Stomach smooth muscle (tissue), 2 donors: ENCODE measurements around the gene CDV3.

ENCODE experiments used
- H3K27ac ChIP-seq: one replicate; pipeline ENCODE4 v1.7.0; 2013; ENCODE audit warnings: mild to moderate bottlenecking, low read length, inconsistent platforms
- H3K27me3 ChIP-seq, 2 donors: one replicate each; pipeline ENCODE4 v1.7.0; 2013; ENCODE audit warnings: low read length in 2 of 2; ENCODE audit not compliant: insufficient read depth in 2 of 2, control insufficient read depth in 1 of 2
- H3K36me3 ChIP-seq, 2 donors: one replicate each; pipeline ENCODE4 v1.7.0; 2013; ENCODE audit warnings: low read length in 2 of 2; ENCODE audit not compliant: control insufficient read depth in 2 of 2, insufficient read depth in 2 of 2
- H3K4me1 ChIP-seq: one replicate; pipeline ENCODE4 v1.7.0; 2013; ENCODE audit warnings: low read length; ENCODE audit not compliant: control insufficient read depth, insufficient read depth
- H3K4me3 ChIP-seq, 2 donors: one replicate each; pipeline ENCODE4 v1.7.0; 2013; ENCODE audit warnings: low read length in 2 of 2
- H3K9ac ChIP-seq, 2 donors: one replicate each; pipeline ENCODE4 v1.7.0; 2013; ENCODE audit warnings: low read length in 2 of 2, mild to moderate bottlenecking in 1 of 2
- H3K9me3 ChIP-seq, 2 donors: one replicate each; pipeline ENCODE4 v1.7.0; 2013; ENCODE audit warnings: low read length in 2 of 2; ENCODE audit not compliant: control insufficient read depth in 2 of 2
- donor health status: healthy.
- donor health status: Pancreatic carcinoma.

CDV3 gene

DNA sequence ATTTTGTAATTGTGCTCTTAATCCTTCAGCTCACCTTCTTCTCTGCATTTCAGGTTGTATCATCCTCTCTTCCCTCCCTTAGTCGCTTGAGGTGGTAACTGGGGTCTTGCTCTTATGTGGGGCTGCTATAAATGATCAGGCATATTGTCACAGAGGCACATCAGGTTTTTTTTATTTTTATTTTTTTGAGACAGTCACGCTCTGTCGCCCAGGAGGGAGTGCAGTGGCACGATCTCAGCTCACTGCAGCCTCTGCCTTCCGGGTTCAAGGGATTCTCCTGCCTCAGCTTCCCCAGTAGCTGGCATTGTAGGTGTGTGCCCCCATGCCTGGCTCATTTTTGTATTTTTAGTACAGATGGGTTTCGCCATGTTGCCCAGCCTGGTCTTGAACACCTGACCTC lies 9.9 kb downstream of the CDV3 start:
- Histone ChIP-seq H3K9ac (no peak overlapping the region), H3K36me3 (peaks cover 28 to 38% of the 10 kb centered on the region in 2 donors), H3K4me1 (no peaks in the 10 kb centered on the region), H3K9me3 (no peaks in the 10 kb centered on the region), H3K27ac (no peak overlapping the region), H3K27me3 (no peaks in the 10 kb centered on the region), H3K4me3 (no peak overlapping the region)

DNA sequence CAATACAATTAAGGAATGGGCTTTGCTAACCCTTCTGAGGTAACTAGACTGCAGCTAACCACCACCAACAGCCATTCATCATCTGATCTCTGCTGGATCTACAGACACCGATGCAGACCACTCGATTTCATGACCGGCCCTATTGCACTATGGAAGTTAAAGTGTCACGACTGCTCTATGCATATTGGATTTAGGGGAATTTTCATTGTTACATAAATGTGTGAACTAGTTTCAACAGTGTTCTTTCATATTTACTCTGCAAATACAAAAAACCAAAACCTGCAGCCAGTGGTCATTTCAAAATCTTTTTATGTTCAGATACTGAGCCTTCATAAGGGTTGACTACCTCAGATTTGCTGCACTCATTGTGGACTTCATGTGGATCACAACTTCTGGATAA lies 14.5 kb downstream of the CDV3 start:
- Histone ChIP-seq H3K27ac (no peak overlapping the region), H3K4me3 (no peak overlapping the region), H3K9ac (no peak overlapping the region), H3K36me3 (peaks cover 34 to 41% of the 10 kb centered on the region in 2 donors), H3K9me3 (no peaks in the 10 kb centered on the region), H3K4me1 (no peaks in the 10 kb centered on the region), H3K27me3 (no peaks in the 10 kb centered on the region)

DNA sequence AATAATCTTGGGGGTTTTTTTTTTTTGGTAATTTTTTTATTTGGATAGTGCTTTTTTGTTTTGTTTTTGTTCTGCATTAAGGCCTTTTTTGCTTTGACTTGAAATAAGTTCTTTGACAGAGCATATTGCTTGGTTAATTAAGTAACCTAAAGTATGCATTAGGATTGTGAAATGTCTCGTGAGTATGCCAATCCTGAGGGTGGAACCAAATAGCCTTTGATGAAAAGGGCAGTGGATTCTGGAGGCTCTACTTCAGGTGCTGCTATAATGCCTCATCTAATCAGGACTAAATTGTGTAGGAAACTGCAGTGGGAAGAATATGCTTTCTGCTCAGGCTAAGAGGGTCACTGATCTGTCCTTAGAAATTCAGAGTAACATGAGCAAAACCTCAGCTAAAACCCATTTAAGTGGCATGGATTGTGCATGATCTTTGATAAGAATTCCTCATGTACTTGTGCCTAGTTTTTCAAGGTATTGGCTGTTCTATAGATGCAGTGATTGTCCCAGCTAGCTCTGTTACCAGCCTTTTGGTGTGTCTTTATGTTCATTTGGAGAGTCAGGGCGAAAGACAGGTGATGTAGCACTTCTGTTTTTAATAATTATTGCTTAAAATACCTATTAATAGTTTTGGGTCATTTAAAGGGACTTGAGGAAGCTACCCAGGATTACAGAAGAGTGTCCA lies 15.4 kb downstream of the CDV3 start:
- H3K36me3 ChIP-seq = peaks cover 27 to 36% of the 10 kb centered on the region in 2 donors
- no peak overlapping the region for H3K27ac ChIP-seq
- no peaks in the 10 kb centered on the region for H3K9me3 ChIP-seq
- H3K4me3 ChIP-seq = no peak overlapping the region
- H3K9ac ChIP-seq = no peak overlapping the region
- H3K4me1 ChIP-seq = no peaks in the 10 kb centered on the region
- H3K27me3 ChIP-seq = no peaks in the 10 kb centered on the region

DNA sequence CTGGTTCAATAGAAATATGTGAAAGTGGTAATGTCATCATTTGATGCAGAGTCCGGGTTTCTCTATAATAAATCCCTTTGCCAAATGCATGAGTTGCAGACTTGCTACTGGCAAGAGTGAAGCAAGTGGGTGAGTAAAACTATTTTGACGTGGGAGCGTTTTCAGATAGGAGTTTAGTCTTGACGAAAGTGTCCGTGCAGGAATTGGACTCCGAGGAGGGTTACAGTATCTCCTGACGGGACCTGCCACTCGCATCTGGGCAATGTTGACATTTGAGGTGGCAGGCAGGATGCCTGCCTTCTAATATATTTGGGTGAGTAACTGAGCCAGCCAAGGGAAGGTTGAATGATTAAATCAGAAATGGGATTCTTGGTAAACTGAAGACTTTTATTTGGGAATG lies 16.0 kb downstream of the CDV3 start:
- Histone ChIP-seq H3K9me3 (no peaks in the 10 kb centered on the region), H3K27ac (no peak overlapping the region), H3K4me1 (no peaks in the 10 kb centered on the region), H3K36me3 (peaks cover 24 to 30% of the 10 kb centered on the region in 2 donors), H3K27me3 (no peaks in the 10 kb centered on the region), H3K9ac (no peak overlapping the region), H3K4me3 (no peak overlapping the region)

DNA sequence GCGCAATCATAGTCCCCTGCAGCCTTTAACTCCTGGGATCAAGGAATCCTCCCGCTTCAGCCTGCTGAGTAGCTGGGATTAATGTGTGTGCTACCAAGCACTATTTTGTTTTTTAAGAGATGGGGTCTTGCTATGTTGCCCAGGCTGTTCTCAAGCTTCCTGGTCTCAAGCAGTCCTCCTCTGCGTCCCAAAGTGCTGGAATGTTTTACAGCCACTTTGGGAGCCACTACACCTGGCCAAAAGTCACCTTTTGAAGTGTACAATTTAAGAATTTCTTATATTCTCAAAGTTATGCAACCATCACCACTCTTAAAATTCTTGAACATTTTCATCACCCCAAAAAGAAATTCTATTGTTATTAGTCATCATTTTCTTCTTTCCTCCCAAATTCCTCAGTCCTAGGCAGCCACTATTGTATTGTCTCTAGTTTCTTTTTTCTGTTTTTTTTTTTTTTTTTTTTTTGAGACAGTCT lies 17.8 kb downstream of the CDV3 start:
- no peak overlapping the region for H3K4me3 ChIP-seq
- no peaks in the 10 kb centered on the region for H3K27me3 ChIP-seq
- peaks cover 17 to 19% of the 10 kb centered on the region in 2 donors for H3K36me3 ChIP-seq
- H3K27ac ChIP-seq = no peak overlapping the region
- no peak overlapping the region for H3K9ac ChIP-seq
- peaks cover 2% of the 10 kb centered on the region for H3K4me1 ChIP-seq
- no peaks in the 10 kb centered on the region for H3K9me3 ChIP-seq

DNA sequence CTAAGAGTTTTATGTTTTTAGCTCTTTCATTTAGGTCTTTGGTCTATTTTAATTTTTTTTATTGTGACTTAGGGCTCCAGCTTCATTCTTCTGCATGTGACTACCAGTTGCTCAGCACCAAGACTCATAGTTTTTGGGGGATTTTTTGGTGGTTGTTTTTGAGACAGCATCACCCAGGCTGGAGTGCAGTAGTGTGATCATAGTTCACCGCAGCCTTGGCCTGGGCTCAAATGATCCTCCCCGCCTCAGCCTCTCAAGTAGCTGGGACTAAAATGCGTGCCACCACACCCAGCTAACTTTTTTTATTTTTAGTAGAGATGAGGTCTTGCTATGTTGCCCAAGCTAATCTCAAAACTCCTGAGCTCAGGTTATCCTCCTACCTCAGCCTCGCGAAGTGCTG lies 19.4 kb downstream of the CDV3 start:
- no peak overlapping the region for H3K4me3 ChIP-seq

DNA sequence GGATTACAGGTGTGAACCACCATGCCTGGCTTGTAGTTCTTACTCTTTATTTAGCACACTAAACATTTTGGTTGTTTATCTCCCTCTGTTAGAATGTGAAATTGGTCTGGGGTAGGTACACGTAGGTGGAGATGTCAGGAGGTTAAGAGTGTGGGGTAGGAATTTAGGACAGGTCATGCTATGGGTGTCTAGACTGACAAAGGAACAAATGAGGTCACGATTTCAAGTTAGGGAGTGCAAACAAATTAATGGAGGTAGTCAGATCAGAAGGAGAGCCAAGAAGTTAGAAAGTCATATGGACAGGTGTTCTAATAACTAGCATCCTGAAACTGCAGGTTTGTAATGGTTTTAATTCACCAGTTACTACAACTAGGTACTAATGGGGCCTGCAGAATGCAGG lies 19.8 kb downstream of the CDV3 start:
- H3K4me3 ChIP-seq = no peak overlapping the region
- no peak overlapping the region for H3K27ac ChIP-seq
- peaks cover 9 to 12% of the 10 kb centered on the region in 2 donors for H3K36me3 ChIP-seq
- no peaks in the 10 kb centered on the region for H3K9me3 ChIP-seq
- H3K27me3 ChIP-seq = no peaks in the 10 kb centered on the region
- peaks cover 2% of the 10 kb centered on the region for H3K4me1 ChIP-seq
- no peak overlapping the region for H3K9ac ChIP-seq

More for the DNA sequence above, 19.4 kb downstream of the CDV3 start:
- H3K9me3 ChIP-seq = no peaks in the 10 kb centered on the region
- no peaks in the 10 kb centered on the region for H3K27me3 ChIP-seq
- no peak overlapping the region for H3K27ac ChIP-seq
- H3K4me1 ChIP-seq = peaks cover 2% of the 10 kb centered on the region
- peaks cover 10 to 12% of the 10 kb centered on the region in 2 donors for H3K36me3 ChIP-seq
- H3K9ac ChIP-seq = no peak overlapping the region

DNA sequence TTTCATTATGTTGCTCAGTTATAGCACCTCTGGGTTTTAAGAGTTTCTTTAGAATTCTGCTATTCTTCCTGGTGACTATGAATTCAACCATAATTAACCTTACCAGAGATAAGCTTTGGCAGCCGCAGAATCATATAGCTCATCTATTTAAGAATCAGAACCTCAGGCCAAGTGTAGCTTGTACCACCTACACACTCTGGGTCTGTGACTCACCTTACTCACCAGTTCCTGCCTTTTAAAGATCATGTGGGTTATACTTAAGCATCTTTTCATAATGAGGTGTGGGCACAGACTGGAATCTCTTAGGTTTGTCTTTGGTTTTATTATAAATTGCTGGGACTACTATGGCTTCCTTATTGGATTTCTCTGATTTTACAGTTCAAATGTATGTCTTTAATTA lies 21.9 kb downstream of the CDV3 start:
- Histone ChIP-seq H3K27me3 (no peaks in the 10 kb centered on the region), H3K27ac (no peak overlapping the region), H3K9me3 (no peaks in the 10 kb centered on the region), H3K36me3 (peaks cover 0 to 6% of the 10 kb centered on the region in 2 donors), H3K9ac (no peak overlapping the region), H3K4me3 (no peak overlapping the region), H3K4me1 (peaks cover 2% of the 10 kb centered on the region)

DNA sequence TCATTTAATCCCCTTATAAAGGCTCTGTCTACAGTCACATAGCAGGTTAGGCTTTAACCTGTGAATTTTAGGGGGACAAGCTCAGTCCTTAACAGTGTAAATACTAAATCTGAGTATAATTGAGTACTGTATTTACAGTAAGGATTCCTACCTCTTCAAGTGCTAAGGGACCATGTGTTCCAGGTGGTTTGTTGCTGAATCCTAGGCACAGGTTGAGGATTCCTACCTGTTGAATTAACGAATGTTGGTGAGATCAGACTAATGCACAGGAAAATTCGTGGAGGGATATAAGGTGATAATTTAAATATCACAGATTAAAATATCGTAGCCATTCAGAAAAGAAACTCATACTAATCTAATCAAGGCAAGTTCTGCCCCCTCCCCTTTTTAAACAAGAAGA lies 24.9 kb downstream of the CDV3 start:
- Histone ChIP-seq H3K4me3 (no peak overlapping the region), H3K27ac (no peak overlapping the region), H3K36me3 (peaks cover 0 to 11% of the 10 kb centered on the region in 2 donors), H3K9ac (no peak overlapping the region), H3K27me3 (no peaks in the 10 kb centered on the region), H3K4me1 (peaks cover 2% of the 10 kb centered on the region), H3K9me3 (no peaks in the 10 kb centered on the region)

DNA sequence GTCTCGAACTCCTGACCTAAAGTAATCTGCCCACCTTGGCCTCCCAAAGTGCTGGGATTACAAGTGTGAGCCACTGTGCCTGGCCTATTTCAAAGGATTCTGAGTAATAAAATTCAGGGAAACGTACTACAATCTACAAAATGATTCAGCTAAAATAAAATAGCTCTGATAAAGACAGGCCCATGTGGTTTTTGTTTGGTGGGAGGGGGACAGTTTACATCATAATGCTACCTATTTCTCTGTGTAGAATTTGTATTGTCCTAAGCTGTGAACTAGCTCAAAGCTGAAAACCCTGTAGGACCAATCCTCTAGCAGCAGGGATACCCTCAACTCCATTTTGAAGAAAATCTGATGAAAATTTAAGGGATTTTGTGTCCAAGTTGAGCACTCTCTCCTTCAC lies 25.8 kb downstream of the CDV3 start:
- H3K27ac ChIP-seq = no peak overlapping the region
- peaks cover 0 to 11% of the 10 kb centered on the region in 2 donors for H3K36me3 ChIP-seq
- H3K4me1 ChIP-seq = peaks cover 2% of the 10 kb centered on the region
- H3K27me3 ChIP-seq = no peaks in the 10 kb centered on the region
- no peak overlapping the region for H3K9ac ChIP-seq
- no peaks in the 10 kb centered on the region for H3K9me3 ChIP-seq
- H3K4me3 ChIP-seq = no peak overlapping the region

DNA sequence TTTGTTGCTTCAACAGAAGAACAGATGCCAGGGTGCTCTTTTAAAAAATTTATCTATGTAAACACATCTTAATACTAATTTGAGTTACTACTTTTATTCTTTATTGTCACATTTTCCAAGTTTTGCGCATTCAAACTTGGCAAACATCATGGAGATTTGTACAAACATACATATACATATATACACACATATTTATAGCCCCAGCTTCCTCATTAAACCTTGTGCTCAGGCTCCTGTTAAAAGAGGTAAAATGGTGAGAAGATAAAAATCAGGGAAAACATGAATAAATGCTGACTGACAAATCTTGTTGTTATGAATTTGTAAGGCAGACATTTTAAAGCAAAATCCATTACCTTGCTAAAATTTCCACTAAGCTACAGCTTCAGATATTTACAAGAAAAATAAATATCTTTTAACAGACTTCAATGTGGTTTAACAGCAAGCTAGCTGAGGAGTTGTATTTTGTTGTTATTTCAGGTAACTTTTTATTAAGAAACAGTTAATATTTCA lies 27.1 kb downstream of the CDV3 start:
- H3K4me1 ChIP-seq = no peaks in the 10 kb centered on the region
- no peak overlapping the region for H3K27ac ChIP-seq
- H3K36me3 ChIP-seq = peaks cover 0 to 11% of the 10 kb centered on the region in 2 donors
- H3K4me3 ChIP-seq = no peak overlapping the region
- no peak overlapping the region for H3K9ac ChIP-seq
- no peaks in the 10 kb centered on the region for H3K9me3 ChIP-seq
- H3K27me3 ChIP-seq = no peaks in the 10 kb centered on the region
